ENCODE data around the gene NELL1.

NELL1 gene

DNA sequence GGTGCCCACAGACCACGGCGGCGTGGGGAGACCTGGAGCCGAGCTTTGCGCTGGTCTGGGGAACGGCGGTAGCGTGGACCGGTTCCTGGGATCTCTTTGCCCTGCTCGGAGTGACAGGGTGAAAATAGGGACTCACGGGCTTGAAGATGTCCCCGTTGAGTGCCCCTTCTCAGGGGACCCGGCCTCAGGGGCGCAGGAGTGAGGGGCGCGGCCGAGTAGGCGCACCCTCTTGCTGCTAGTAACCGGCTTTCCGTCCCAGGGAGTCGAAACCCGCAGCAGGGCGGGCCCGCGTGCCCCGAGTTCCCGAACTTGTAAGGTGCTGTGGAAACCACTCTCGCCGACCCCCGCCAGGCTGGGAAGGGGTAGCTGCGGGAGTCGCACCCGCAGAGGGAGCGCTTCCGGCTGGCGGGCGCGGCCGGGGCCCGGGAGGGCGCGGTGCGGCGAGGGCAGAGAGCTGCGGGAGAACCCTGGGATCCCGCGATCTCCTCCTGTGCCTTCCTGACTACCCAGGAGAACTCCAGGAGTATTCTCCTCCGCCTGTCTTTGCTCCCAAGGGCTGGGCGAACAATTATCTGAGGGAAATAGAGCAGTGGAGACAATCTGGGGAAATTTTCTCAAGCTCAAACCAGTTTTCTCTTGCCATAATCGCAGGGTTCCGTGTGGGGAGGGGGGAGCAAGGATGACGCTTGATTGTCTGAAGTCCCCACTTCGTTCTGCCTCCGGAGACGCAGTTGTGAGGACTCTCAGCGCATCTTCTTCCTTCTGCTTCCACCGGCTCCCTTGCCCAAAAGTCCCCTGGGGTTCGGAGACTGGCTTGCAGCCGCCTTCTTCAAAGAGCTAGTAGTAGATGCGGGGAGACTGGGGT, 666 bp downstream of the NELL1 start:
- no peak for DNase-seq

DNA sequence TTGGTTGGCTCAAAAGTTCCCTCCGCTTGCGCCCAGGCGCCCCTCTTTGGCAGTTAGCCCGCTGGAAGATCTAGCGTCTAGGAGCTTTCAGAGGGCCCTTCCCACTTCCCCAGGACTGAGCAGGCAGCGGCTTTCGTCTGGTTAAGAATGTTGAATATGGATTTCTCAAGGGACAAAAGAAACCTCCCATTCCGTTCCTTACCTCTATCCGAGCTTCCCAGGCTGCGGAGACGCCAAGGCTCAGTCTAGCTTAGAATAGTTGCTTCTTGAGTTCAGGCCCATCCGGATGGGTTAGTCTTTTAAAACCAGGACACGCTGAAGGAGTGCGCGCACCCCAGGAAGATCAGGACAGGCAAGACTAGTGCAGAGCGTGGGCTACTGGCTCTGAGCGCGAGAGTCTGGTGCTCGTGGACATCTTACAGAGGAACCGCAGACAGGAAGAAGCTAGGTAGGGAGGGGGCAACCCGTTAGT, 1.6 kb downstream of the NELL1 start:
- DNase-seq = no peak

DNA sequence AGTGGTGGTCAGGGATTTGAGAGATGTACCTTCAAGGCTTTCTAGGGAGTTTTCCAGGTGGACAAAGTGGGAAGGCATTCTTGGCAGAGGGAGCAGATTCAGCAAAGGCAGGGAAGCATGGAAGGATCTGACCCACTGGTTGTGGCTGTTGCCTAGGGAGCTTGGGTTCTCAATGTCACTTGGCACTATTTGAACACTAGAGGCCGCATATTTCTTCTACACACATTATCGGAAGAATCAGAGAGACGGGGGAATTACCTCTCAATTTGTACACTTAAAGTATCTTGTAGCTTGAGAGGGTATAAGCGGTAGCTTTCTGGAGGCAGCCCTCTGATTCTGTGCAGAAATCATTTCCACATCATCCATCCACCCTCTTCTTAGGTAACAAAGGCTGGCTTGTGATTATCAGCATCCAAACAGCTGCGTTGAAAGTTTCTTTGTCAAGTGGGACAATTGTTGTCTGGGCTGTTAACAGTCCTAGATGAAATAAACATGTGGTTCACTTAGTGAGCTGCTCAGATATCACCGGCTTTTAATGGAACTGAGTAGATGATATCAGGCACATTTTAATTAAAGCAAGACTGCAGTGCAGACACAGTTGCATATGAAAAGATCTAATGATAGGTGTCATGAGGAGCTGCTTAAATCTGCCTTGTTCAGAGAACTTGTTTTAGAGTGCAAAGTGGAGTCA, 2.6 kb downstream of the NELL1 start:
- DNase-seq = no peak

DNA sequence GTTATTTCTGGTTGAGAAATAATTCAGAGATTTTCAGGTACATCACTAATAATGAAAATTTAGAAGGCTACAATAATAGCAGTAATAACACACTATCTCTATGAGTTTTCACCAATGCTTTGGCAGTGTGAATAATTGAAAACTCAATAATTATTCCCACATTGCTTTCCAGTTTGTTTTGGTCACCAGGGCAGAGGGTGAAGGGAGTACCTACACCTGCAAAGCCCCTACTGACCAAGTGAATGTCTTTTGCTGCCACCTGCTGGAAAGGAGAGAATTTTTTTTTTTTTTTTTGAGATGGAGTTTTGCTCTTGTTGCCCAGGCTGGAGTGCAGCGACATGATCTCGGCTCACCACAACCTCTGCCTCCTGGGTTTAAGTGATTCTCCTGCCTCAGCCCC, 3.2 kb downstream of the NELL1 start:
- DNase-seq = peak in 1 of 5 experiments; percentile 1

DNA sequence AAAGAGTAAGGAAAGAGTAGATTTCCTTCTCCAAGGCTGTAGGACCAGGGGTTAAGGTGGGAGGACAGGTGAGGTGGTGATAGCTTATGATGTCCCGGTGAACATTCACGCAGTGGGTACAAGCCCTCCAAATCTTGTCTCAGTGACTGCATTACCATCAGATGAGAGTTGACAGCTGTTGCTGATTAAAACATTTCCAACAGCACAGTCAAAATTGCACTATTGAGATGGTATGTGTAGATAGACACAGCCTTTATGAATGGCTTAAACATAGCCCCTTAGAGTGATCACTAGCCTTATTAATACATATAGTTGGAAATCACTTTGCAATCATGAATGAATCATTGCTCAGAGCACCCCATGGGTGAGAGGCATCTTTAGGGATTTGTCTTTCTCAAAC, 7.3 kb downstream of the NELL1 start:
- DNase-seq = no peak

DNA sequence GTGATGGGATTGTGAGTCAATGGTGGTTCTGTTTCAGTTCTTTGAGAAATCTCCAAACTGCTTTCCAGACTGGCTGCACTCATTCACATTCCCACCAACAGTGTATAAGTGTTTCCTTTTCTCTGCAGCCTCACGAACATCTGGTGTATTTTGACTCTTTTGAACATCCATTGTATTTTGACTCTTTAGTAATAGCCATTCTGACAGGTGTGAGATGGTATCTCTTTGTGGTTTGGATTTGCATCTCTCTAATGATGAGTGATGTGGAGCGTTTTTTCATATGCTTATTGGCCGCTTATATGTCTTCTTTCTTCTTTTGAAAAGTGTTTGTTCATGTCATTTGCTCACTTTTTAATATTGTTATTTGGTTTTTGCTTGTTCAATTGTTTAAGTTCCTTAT, 19.4 kb downstream of the NELL1 start:
- DNase-seq = no peak

DNA sequence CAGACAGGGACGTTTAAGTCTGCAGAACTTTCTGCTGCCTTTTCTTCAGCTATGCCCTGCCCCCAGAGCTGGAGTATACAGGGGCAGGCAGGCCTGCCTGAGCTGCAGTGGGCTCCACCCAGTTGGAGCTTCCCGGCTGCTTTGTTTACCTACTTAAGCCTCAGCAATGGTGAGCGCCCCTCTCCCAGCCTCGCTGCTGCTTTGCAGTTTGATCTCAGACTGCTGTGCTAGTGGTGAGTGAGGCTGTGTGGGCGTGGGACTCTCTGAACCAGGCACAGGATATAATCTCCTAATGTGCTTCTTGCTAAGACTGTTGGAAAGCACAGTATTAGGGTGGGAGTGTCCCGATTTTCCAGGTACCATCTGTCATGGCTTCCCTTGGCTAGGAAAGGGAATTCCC, 38.5 kb downstream of the NELL1 start:
- no peak for DNase-seq

DNA sequence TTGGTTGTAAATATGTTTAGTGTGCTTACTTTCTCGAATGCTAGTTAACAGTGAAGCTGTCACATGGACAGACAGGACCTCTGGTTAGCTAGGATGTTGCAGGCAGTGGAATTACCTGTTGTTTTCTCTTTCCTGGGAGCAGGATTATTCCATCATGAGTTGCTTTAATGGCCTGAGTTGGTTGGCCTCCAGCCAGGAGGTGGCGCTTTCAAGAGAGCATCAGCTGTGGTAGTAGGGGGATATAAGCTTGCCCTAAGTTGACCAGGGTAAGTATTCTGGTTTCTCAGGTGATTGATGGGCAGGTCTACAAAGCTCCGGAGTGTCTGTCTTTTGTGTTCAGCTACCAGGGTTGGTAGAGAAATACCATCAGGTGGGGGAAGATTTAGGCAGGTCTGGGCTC, 43.5 kb downstream of the NELL1 start:
- DNase-seq = no peak

DNA sequence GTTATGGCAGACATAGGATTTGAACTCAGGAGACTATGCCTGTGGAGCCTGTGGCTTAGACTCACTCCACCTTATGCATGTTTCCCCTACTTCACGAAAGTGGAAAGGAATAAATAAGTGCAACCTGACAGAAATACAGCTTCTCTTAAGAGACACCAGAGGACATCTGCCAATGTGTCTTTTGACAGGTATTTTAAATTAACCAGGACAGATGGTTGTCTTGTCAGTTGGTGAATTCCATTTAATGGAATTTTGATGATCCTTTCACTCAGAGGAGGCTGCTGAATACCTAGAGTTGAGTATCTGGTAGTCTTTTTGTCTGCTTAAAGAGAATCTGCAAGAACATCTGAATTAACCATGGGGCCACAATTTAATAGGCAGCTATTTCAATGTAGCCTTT, 46.1 kb downstream of the NELL1 start:
- no peak for DNase-seq

DNA sequence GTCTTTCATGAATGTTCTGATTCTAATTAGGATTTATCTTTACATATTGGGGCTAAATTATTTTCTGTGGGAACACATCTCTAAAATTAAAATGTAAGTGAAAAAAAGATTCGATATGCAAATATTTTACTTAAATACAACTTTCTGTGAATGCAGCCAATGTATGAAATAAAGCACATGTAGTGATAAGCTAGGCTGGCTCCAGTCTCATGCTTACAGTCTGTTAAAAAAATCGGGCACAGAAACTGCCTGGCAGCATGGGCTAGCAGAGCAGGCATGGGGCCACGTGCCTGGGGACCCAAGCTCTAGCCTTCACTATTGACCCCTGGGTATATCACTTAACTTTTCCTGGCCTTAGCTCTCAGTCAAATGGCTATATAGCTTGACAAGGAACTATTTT, 46.5 kb downstream of the NELL1 start:
- no peak for DNase-seq

DNA sequence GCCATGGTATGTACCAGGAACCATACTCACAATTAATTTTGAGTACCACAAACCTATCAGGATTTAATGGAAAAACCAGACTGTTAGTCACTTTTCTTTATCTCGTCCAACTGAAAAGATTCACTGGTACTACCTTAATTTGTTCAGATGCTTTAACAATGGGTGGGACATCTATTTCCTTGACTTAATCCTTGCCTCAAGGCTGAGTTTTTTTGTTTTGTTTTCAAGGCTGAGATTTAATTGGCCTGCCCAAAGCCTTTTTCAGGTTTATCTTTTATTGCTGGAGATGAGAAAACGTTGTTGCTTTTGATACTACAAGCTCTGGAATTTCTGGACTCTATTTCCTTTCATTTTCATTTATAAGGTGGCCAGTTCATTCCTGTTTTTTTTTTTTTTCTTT, 50.4 kb downstream of the NELL1 start:
- no peak for DNase-seq

DNA sequence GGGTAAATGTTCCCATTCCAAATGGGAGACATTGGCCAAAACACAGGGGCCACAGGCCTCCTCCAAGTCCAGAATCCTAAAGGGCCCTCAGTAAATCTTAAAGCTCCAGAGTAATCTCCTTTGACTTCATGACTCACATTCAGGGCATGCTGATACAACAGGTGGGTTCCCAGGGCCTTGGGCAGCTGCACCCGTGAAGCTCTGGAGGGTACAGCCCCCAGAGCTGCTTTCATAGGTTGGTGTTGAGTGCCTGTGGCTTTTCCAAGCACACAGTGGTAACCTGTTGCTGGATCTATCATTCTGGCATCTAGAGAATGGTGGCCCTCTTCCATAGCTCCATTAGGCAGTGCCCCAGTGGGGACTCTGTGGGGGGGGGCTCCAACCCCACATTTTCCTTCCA, 54.0 kb downstream of the NELL1 start:
- DNase-seq = no peak

DNA sequence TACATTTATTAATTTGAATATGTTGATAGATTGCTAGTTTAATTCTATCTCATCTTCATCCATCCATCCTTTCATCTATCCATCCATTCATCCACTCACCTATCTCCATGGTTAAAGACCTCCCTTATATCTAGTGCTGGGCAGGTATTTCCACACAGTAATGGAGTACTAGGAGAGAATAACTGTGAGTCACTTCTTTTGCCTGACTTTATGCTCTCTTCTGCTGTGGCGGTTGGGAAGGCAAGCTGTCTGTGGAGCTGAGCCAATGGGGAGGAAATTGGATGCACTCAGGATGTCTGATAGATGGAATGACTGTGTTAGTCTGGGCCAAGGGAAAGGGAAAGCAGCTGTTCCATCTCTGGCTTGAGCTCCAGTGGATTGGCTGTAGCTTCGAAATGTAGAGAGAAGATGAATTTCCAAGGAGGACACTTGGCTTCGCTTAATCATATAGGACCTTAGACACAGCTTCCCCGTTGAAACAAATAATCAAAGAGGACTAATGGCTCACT, 60.3 kb downstream of the NELL1 start:
- no peak for DNase-seq

DNA sequence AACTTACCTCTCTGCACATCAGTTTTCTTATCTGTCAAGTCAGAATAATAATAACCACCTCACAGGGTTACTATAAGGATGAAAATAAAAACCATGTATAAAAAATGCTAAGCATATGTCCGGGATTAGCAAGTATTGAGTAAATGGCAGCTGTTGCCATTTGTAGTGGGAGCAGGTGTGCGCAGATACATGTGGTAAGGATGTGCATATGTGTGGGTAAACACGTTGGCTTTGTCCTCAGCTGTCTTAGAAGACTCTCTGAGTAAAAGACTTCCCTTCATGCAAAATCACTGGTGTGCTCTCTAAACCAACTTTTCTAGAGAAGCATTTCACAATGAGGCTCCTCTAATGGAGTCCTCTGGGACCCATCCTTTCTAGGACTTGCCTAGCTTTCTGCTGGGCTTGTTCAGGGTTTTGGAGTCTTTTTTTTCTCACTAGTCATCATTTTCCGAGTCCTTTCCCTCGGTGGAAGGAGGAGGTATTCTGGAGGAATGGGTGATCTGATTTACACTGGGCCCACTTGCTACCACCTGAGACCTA, 62.4 kb downstream of the NELL1 start:
- DNase-seq = no peak

DNA sequence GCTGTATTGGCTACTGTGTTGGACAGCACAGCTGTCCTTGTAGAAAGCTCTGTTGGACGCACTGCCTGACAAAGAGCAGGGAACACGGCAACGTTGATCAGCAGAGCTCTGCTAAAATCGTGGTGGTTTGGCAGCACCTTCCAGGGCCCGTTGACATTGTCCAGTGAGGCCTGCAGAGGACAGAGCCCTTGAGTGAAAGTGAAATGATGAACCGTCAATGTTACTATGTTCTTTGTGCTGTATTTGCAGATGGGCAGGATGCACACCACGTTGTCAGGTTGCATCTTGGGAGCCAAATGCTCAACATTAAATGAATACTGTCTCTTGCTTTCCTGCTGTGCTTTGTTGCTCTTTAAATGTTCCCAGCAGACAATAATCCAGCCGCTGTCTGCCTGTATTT, 69.7 kb downstream of the NELL1 start:
- DNase-seq = no peak

DNA sequence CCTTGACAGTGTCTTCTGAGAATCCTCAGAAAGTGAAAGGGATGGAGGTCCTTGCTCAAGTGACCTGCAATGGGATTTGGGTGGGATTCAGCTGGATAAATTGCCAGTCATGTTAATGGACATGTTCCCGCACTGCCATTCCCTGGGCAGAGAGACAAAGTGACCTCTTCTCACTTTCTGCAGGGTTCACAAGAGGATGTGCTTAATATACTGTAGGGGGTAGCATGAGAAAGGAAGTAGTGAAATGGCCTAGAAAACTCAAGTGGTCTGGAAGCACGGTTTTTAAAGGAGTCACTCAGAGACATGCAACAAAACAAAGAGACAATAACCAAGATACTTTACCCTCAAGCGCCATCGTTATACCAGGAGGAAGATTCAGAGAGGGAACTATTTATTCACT, 70.2 kb downstream of the NELL1 start:
- no peak for DNase-seq

DNA sequence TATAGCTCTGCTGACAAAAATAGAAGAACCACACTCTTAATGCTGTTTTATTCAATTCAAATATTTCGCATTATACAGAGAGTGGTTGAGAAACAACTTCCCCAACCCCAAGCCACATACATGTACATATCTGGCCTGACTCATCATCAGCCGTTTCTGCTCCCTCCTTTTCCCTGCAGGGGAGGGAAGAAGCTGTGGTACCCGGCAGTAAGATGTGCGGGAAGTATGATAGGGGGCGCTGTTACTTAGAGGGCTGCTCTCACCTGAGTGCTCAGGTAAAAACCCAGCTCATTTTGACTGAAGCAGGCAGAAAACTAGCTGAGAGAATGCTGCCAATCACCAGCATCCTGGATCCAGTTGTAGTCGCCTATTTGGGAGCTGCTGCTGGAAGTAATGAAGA, 85.5 kb downstream of the NELL1 start:
- no peak for DNase-seq

DNA sequence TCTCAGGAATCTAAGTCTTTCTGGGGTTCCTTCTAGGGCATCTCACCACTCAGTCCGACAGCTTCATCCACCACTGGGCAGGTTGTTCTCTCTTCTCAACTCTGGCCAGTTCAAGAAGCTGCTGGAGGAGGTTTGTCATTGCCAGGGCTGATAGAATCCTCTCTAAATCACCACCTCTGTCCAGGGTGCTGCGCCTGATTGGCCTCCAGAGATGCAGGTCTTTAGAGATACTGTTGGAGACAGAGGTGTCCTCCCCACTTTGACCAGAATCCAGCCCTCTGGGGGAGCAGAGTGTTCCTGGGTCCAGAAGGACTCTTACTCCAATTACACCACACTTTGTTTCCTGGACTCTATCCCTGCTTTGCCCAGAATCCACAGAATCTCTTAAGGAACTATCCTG, 90.2 kb downstream of the NELL1 start:
- DNase-seq = no peak

DNA sequence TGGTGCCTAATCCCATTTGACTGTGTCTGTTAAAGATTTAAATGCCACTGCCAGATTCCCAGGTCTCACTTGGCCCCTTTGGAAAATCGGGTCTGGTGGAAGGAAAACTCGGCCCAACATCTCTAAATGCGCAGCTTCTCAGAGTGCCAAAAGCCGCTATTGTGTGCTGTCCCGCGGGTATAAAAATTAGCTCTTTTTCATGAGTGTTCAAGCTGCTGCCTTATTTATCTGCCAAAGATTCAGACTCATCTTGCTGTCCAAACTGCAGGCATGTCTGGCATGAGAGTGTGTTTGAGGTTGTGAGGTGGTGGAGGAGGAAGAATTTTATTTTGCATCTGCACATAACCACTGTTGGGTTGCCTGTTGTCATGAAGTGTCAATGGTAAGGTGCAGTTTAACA, 91.4 kb downstream of the NELL1 start:
- DNase-seq = no peak

DNA sequence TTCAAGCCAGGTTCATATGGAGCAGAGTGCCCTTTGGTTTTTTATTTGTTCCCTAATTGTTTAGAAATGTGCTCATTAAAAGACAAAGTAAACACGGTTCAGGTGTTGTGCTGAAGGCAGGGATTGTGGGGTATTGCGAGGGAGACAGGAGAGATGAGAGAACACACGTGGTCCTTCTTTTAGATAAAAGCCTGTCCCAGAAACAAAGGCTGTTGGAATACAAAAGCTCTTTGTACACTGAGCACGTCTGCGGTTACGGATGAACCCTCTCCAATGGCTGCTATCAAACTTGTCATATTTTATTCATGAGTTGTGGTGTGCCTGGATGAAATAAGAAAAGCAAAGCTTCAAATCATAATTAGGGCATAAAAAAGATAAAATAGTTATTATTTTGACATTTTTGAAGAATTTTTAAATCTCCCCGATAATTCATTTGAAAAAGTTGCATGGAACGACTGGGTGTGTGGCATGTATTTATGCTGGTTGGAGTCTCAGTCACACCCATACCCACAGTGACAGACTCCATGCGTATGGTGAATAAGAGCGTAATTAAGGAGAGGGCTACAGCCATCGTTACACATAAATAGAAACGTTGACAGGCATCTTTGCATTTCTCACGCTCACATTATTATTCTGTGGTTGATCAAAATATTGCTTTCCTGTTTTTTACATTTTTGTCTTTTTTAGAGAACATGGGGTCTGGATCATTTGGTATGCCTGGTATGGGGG, 92.9 kb downstream of the NELL1 start:
- DNase-seq = no peak

DNA sequence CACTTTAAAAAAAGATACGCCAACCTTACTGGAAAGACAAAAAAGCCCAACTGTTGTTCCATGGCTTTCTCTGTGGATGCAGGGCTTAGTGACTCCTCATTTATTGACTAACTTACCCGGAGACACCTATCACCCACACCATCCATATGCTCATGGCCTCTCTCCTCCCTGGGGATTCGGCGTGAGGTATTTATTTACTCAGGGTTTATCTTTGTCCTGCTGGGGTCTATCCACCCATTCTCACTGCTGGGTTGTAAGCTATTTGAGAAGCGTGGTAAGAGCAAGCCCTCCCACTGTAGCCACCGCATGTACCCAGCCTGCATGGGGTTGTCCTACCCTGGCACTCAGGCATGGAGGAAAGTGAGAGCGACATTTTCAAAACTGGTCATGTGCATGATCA, 93.6 kb downstream of the NELL1 start:
- DNase-seq = no peak

DNA sequence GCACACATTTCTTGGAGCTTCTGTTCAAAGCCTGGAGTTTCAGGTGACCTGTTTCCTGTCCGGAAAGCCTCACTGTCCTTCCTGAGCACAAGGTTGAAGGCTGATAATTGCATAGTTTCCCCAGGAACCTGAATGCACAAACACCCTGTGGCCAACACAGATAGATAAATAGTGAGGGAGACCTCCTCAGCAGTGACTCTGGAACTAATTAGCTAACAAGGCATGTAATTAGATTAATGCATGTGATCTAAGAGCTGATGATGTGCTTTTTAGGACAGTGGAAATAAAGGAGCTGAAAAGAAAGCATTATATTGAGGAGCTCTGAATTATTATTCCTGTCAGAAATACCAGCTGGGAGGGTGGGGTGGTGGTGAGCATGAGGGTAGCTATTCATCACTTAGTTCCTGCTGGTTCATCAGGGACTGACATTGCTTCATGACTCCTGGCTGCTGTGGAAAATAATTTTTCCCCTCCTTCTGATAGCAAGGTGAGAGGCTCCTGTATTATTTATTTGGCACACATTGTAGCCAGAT, 101.1 kb downstream of the NELL1 start:
- no peak for DNase-seq

DNA sequence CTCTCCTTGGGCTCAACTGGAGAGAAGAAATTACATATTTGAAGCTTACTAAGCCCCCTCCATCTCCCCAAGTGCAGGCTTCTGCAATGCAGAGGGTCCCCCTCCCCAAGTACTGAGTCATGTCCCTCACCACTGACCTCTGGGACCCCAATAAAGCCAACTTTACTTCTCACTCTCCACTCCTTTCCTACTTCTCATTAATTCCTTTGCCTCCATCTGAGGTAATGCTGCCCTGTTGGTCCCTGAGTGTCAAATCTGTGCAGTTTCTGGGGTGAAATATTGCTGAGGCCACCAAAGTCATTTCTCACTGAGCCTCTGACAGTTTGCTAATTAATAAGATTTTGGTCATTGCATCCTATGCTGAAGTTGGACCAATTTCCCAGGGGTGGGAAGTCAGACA, 101.6 kb downstream of the NELL1 start:
- no peak for DNase-seq
